Panc1 (cell line): Measurements from ENCODE around the gene SLC4A1AP.

Experiments
- POLR2AphosphoS5 ChIP-seq: IDR thresholded peaks from 2 replicates; pipeline ENCODE4 v1.6.1; 2012; ENCODE audit warnings: mild to moderate bottlenecking, low read depth, low read length, moderate library complexity
- TF ChIP-seq, protein P1 (sequence below): fragments of 450-650 bp; IDR thresholded peaks from 2 replicates; pipeline ENCODE4 v1.5.1; 2017; ENCODE audit warnings: mild to moderate bottlenecking

GRCh38 chr2:27638709-27639108 is 25.0 kb upstream of the SLC4A1AP start:
- TF ChIP-seq, protein P1, sequence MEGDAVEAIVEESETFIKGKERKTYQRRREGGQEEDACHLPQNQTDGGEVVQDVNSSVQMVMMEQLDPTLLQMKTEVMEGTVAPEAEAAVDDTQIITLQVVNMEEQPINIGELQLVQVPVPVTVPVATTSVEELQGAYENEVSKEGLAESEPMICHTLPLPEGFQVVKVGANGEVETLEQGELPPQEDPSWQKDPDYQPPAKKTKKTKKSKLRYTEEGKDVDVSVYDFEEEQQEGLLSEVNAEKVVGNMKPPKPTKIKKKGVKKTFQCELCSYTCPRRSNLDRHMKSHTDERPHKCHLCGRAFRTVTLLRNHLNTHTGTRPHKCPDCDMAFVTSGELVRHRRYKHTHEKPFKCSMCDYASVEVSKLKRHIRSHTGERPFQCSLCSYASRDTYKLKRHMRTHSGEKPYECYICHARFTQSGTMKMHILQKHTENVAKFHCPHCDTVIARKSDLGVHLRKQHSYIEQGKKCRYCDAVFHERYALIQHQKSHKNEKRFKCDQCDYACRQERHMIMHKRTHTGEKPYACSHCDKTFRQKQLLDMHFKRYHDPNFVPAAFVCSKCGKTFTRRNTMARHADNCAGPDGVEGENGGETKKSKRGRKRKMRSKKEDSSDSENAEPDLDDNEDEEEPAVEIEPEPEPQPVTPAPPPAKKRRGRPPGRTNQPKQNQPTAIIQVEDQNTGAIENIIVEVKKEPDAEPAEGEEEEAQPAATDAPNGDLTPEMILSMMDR, result no peak
- TF ChIP-seq POLR2AphosphoS5, result no peak
